Anterior cingulate cortex (tissue), 58 donors: ENCODE measurements around the gene ZMYM2.

ENCODE experiments used
- DNase-seq, 58 donors: peaks; one replicate each; lab custom pipeline; 2025; lab: John Stamatoyannopoulos, UW

Gene ZMYM2

GRCh38 chr13:20043207-20043925 is 84.8 kb downstream of the ZMYM2 start:
- no peak for DNase-seq

DNA sequence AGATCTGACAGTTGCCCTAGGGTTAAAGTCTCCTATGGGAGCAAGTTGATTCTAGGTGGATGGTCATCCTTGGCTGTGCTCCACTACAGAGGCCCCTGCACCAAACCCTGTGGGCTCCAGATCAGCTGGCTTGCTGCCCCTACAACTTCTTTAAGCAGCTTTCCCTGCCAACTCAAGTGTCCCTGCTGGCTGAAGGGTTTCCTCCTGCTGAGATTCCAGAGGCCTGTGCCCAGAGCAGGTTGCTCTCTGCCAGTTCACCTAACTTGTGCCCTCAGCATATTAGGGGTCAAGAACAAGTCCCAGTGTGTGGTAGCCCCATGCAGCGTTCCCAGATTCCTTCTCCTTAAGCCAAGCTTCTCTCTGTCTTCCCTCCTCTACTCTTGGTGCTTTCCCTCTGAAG is 85.6 kb downstream of the ZMYM2 start:
- no peak for DNase-seq

DNA sequence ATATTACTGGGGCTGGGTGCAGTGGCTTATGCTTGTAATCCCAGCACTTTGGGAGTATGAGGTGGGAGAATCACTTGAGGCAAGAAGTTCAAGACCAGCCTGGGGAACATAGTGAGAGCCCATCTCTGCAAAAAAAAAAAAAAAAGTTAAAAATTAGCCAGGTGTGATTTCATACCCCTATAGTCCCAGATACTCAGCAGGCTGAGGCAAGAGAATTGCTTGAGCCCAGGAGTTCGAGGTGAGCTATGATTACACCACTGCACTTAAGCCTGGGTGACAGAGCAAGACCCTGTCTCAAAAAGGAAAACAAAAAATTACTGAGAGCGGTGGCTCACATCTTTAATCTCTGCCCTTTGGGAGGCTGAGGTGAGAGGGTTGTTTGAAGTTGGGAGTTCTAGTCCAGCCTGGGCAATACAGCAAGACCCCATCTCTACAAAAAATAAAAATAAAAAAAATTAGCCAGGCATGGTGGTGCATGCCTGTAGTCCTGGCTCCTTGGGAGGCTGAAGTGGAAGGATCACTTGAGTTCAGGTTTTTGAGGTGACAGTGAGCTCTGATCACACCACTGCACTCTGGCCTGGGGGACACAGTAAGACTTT is 87.5 kb downstream of the ZMYM2 start:
- no peak for DNase-seq

DNA sequence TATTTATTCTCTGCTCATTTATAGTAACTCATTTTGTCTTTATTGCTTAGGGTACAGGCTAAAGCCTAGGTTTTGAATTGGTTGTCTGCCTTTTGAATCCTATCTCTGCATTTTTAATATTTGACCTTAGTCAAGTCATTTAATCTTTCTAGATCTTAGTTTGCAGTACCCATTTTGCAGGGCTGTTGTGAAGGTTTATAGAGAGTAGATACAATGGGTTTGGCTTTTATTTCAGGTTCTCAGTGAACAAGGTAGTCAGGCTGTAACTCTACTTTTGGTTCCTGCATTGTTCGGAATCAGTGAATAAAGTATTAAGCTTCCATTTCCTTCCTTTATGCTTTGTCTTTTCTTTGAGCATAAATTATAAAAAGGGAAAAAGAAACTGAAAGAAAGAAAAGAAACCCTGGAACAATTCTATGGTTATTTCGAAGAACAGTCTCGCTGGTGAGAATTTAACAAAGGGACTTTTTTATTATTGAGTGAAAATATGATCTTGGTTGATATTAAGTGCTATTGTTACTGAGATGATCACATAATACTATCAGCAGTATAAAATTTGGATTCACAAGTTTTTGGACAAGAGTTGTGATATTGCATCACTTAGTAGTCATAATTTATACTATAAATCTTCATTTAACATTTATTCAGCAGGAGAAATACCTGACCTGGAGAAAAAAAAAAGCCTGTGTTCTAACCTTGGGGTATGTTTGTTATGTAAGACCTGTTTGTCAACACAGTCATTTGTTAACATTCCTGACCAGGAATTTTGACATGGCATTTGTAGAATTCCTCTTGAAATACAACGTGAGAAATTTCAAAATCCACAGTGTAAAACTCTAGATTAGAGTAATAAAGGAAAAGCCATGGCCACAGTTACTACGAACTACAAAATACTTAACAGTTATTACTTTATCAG is 91.3 kb downstream of the ZMYM2 start:
- no peak for DNase-seq

GRCh38 chr13:20051366-20051765 is 92.8 kb downstream of the ZMYM2 start:
- no peak for DNase-seq

DNA sequence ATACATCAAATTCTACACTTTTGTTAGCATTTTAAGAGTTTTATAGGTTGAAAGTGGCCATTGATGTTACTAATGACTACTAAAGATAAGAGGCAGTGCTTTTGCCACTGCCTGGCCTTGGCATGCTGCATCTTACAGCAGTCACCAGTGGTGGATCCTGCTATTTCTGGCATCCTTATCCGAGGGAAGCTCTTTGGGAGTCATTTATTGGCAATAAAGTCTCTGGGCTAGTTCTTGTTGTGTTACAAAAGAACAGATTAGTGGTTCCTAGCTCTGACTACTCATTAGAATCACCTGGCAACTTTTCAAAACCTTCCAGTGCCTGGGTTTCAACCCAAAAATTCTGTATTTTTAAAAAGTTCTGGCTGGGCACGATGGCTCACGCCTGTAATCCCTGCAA is 94.5 kb downstream of the ZMYM2 start:
- DNase-seq, result no peak

DNA sequence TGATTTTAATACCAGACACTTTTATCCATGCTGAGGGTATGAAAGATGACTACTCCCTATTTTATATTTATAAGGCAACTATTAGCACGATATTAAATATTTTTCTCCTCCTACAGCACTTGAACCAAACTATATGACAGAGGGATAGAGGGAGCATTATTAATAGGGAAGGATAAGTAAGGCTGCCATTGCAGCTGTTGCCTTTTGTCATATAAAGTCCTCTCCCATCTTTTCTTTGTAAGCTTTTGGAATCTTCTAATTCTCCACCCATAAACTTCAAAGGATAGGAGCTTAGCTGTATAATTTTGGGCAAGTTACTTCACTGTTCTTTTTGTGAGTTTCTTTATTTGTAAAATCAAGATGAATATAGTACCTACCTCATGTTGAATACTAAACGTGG is 95.4 kb downstream of the ZMYM2 start:
- no peak for DNase-seq

DNA sequence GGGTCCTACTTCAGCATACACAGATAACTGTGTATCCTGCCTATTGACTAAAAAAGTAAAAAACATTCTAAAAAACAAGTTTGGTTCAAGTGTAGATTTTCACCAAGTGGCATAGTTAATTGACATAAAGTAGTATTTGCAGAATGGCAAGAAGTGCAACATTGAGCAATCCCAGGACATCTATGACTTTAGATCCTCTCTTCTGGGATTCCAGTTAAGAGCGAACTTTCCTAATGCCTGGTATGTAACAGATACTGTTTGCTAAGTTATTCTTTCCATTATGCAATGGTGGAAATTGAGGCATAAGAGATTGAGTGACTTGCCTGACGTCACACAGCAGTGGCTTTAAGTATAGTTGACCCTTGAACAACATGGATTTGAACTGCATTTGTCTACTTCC is 96.1 kb downstream of the ZMYM2 start:
- no peak for DNase-seq

GRCh38 chr13:20057214-20057613 is 98.7 kb downstream of the ZMYM2 start:
- no peak for DNase-seq

- no peak for DNase-seq
Measured at GRCh38 chr13:20057963-20058362, 99.4 kb downstream of the ZMYM2 start.

- no peak for DNase-seq
Measured at GRCh38 chr13:20058476-20058875, 99.9 kb downstream of the ZMYM2 start.

DNA sequence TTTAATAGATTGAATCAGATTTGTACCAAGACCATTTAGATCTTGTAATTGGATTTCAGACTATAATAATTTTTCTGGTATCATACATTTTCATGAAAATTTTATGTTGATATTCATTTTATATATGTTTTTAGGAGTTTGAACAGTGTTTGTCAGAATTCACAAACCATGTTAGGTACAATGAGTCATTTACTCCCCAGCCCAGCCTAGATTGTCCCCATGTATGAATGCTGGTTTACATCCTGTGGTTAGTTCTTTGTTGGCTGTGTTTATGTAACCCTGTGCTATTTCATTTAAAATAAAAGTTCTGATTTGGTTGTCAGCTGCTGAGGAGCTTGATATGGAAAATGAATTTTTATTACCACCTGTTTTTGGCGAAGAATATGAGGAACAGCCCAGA is 105.6 kb downstream of the ZMYM2 start:
- DNase-seq, result no peak

- DNase-seq, result no peak
Measured at GRCh38 chr13:20065516-20065915, 107.0 kb downstream of the ZMYM2 start.

DNA sequence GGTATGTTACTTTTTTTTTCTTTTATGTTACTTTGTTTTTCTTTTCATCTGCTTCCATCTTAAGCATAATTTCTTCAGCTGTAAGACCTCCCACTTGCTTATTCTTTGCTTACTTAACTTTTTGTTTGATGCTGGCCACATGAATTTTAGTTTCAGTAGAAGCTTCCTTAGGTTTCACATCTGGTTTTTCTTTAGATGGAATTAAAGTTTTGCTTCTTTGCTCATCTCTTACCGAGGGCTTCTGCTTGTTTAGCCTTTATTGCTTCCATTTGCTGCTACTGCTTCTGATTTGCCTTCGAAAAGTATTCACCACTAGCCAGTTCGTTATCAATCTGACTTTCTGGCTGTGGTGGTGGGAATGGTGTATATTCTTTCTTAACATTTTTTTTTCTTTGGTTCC is 111.4 kb downstream of the ZMYM2 start:
- DNase-seq, result no peak

GRCh38 chr13:20073775-20074174 is 115.2 kb downstream of the ZMYM2 start:
- DNase-seq, result no peak

DNA sequence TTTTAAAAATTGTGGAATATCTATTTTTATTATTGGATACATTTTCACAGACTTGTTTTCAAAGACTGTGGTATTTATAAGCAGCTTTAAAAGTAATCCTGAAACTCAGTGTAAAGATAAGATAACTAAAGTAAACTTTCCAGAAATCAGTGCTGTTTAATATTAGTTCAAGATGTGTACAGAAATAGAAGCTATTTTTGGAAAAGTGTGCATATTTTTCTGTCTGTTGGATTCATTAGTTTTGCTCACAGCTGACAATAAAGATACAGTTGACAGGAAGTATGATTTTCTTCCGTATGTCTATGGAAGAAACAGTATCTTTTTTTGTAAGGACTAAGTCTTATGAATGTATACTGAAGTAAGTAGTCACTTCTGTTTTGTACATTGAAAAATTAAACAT is 116.4 kb downstream of the ZMYM2 start:
- DNase-seq, result no peak

DNA sequence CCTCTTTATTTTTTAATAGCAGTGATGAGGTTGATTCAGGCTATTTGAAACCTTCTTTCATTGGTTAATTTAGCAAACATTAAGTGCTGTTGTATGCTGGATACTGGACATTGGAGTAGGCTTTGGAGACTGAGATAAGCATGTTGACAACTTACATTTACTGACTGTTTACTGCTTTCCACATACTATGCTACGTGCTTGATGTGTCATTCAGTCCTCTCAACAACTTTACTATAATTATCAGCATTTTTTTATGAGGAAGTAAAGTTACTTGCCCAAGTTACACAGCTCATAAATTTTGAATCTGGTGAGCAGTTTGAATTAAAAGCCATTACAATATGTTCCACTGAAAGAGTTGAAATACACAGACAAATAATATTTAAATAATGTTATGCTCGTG is 118.6 kb downstream of the ZMYM2 start:
- no peak for DNase-seq

DNA sequence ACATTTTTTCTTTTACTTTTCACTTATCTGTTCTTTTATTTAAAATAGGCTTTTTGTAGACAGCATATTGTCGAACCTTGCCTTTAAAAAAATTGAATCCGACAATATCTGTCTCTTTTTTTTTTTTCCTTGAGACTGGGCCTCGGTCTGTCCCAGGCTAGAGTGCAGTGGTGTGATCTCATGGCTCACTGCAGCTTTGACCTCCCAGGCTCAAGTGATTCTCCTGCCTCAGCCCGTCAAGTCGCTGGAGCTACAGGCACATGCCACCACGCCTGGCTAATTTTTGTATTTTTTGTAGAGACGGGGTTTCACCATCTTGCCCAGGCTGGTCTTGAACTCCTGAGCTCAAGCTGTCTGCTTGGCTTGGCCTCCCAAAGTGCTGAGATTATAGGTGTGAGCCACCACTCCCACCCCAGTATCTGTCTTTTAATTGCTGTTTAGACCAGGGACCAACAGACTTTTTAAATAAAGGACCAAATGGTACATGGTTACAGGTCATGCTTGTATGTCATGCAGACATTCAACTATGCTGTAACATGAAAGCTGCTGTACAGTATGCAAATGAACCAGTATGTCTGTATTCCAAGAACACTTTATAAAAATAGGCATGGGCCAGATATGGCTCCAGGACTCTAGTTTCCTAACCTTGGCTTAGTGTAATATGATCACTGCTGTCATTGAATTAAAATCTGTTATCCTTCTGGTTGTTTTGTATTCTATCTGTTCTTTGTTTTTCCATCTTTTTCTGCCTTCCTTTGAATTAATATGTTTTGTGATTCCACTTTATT is 122.0 kb downstream of the ZMYM2 start:
- DNase-seq, result no peak

- no peak for DNase-seq
Measured at GRCh38 chr13:20090349-20090748, 131.8 kb downstream of the ZMYM2 start.

- DNase-seq, result no peak
Measured at GRCh38 chr13:20093951-20094350, 135.4 kb downstream of the ZMYM2 start.

DNA sequence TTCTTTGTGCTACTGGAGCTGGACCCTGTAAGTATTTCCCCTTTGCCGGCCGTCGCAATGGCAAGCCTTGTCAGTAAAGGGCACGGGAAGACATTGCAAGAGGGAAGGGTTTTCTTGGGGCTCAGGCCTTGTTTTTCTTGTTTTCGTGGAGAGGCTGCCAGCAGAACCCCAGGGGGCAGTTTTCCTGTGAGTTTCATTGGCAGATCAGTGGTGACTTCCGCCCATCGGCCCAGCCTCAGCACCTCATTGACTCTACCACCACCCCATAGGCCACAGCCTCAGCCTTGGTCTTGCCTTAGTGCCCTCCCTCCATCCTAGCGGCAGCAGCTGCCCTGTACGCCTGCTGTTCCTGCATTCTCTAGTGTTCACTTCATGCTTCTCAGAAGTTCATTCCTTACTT is 140.8 kb downstream of the ZMYM2 start:
- no peak for DNase-seq
